Karpas-422 (cell line): ENCODE measurements around the gene CAPRIN2. TPM values are rescaled to one million over a fixed set of nuclear protein-coding genes. Genes with fewer than 3 reads are reported as not detected.

Experiments
- DNase-seq: peaks from one replicate; pipeline ENCODE4 v3.0.0-alpha.2; 2015
- H2AFZ ChIP-seq: fragments of 200-600 bp; sonication (generic); 2 replicates; pipeline ENCODE4 v1.6.1; 2014; ENCODE audit warnings: antibody characterized with exemption, low read length, mixed read lengths
- H3K27ac ChIP-seq: fragments of 200-600 bp; sonication (generic); 2 replicates; pipeline ENCODE4 v1.5.1; 2014; ENCODE audit warnings: mild to moderate bottlenecking, low read length, moderate library complexity
- H3K27me3 ChIP-seq: fragments of 200-600 bp; sonication (generic); 2 replicates; pipeline ENCODE4 v1.6.1; 2014; ENCODE audit warnings: low read length, mixed read lengths
- H3K36me3 ChIP-seq: fragments of 200-600 bp; sonication (generic); 2 replicates; pipeline ENCODE4 v1.6.1; 2014; ENCODE audit warnings: low read length, mixed read lengths; ENCODE audit not compliant: insufficient read depth
- H3K4me1 ChIP-seq: fragments of 200-600 bp; sonication (generic); 2 replicates; pipeline ENCODE4 v1.6.1; 2014; ENCODE audit warnings: mild to moderate bottlenecking, low read length, mixed read lengths
- H3K4me2 ChIP-seq: fragments of 200-600 bp; sonication (generic); 2 replicates; pipeline ENCODE4 v1.6.1; 2014; ENCODE audit warnings: low read length, low read depth, mild to moderate bottlenecking; ENCODE audit not compliant: poor library complexity, severe bottlenecking
- H3K4me3 ChIP-seq: fragments of 200-600 bp; sonication (generic); 2 replicates; pipeline ENCODE4 v1.5.1; 2014; ENCODE audit warnings: mild to moderate bottlenecking, antibody characterized with exemption, low read length, mixed read lengths
- H3K79me2 ChIP-seq: fragments of 200-600 bp; sonication (generic); 2 replicates; pipeline ENCODE4 v1.6.1; 2014; ENCODE audit warnings: mild to moderate bottlenecking, low read length, mixed read lengths
- H3K9ac ChIP-seq: fragments of 200-600 bp; sonication (generic); 2 replicates; pipeline ENCODE4 v1.6.0; 2014; ENCODE audit warnings: low read length
- H3K9me2 ChIP-seq: fragments of 200-600 bp; sonication (generic), shearing (Covaris generic); replicated peaks from 2 replicates; pipeline ENCODE4 v1.6.0; 2014; ENCODE audit warnings: mild to moderate bottlenecking, low read length, moderate library complexity; ENCODE audit not compliant: insufficient read depth
- H3K9me3 ChIP-seq: fragments of 300-700, 200-600 bp; sonication (generic); 2 replicates; pipeline ENCODE4 v1.6.1; 2014; ENCODE audit warnings: low read length, mixed read lengths
- H4K20me1 ChIP-seq: fragments of 200-600 bp; sonication (generic); 2 replicates; pipeline ENCODE4 v1.6.1; 2014; ENCODE audit warnings: mild to moderate bottlenecking, antibody characterized with exemption, low read length, low read depth; ENCODE audit not compliant: insufficient read depth
- total RNA-seq: library from RNA; depleted of rRNA; stranded (reverse); fragments of >200 nt; shearing (Covaris generic); gene quantifications from 2 replicates; pipeline ENCODE4 v1.2.3, GENCODE V29; 2014; ENCODE audit warnings: low replicate concordance; rRNA removed

Gene CAPRIN2
- total RNA-seq, 1 experiment from 2014 or later = 39.8 TPM

- H3K27ac ChIP-seq = no peak overlapping the region
- H3K27me3 ChIP-seq = no peaks in the 10 kb centered on the region
- H3K79me2 ChIP-seq = peaks cover under 1% of the 10 kb centered on the region; the same call in 1 of the 2 replicates
- no peak for DNase-seq
- H3K4me1 ChIP-seq = peaks cover 10% of the 10 kb centered on the region; the same call in 1 of the 2 replicates
- no peaks in the 10 kb centered on the region for H4K20me1 ChIP-seq
- no peaks in the 10 kb centered on the region for H3K9me3 ChIP-seq
- peaks cover 46% of the 10 kb centered on the region for H3K36me3 ChIP-seq
- no peak overlapping the region for H3K4me3 ChIP-seq
- no peak overlapping the region for H2AFZ ChIP-seq
- H3K4me2 ChIP-seq = no peak overlapping the region
- no peaks in the 10 kb centered on the region for H3K9me2 ChIP-seq
- H3K9ac ChIP-seq = no peak overlapping the region
Measured at GRCh38 chr12:30661210-30661609, 93.5 kb downstream of the CAPRIN2 start.

Other genes with a start within 250 kb of the CAPRIN2 start
- gene IPO8, start 59.1 kb downstream of the CAPRIN2 start, total RNA-seq = 30.1 and 33.6 TPM in 2 replicates
- not detected in 2 replicates for gene TSPAN11, start 171.8 kb upstream of the CAPRIN2 start, total RNA-seq